GM04504 (cell line): ENCODE results near the gene DOCK9.
A peak's percentile ranks its signal among the peaks of the same experiment; 100 is the strongest.

ENCODE experiments used
- DNase-seq: peaks from one replicate; pipeline ENCODE4 v3.0.0-alpha.2; 2012; ENCODE audit warnings: low read depth

Gene DOCK9

GRCh38 chr13:98795220-98795619, 182.6 kb downstream of the DOCK9 start:
- no peak for DNase-seq

GRCh38 chr13:98794498-98794897, 183.4 kb downstream of the DOCK9 start:
- DNase-seq: no peak

- DNase-seq: no peak
Observed at GRCh38 chr13:98792785-98793495, 184.9 kb downstream of the DOCK9 start.

- DNase-seq: no peak
Observed at GRCh38 chr13:98792321-98792720, 185.5 kb downstream of the DOCK9 start.

- DNase-seq: no peak
Observed at GRCh38 chr13:98791611-98792010, 186.3 kb downstream of the DOCK9 start.

GRCh38 chr13:98787996-98788395, 189.9 kb downstream of the DOCK9 start:
- DNase-seq: no peak

GRCh38 chr13:98787173-98787572, 190.7 kb downstream of the DOCK9 start:
- DNase-seq: no peak

- DNase-seq: no peak
Observed at GRCh38 chr13:98786023-98786422, 191.8 kb downstream of the DOCK9 start.

- DNase-seq: no peak
Observed at GRCh38 chr13:98785405-98785804, 192.5 kb downstream of the DOCK9 start.

GRCh38 chr13:98784666-98785065, 193.2 kb downstream of the DOCK9 start:
- no peak for DNase-seq

GRCh38 chr13:98783856-98784478, 193.9 kb downstream of the DOCK9 start:
- DNase-seq: no peak

- DNase-seq: no peak
Observed at GRCh38 chr13:98782654-98783053, 195.2 kb downstream of the DOCK9 start.

- no peak for DNase-seq
Observed at GRCh38 chr13:98781905-98782304, 196.0 kb downstream of the DOCK9 start.

GRCh38 chr13:98781470-98781869, 196.4 kb downstream of the DOCK9 start:
- DNase-seq: no peak

- DNase-seq: no peak
Observed at GRCh38 chr13:98781045-98781444, 196.8 kb downstream of the DOCK9 start.

- no peak for DNase-seq
Observed at GRCh38 chr13:98780451-98780850, 197.4 kb downstream of the DOCK9 start.

- no peak for DNase-seq
Observed at GRCh38 chr13:98779695-98780094, 198.2 kb downstream of the DOCK9 start.

- DNase-seq: no peak
Observed at GRCh38 chr13:98778749-98779148, 199.1 kb downstream of the DOCK9 start.

GRCh38 chr13:98776644-98777043, 201.2 kb downstream of the DOCK9 start:
- DNase-seq: no peak

- DNase-seq: peak; percentile 51
Observed at GRCh38 chr13:98775844-98776598, 201.8 kb downstream of the DOCK9 start.

- no peak for DNase-seq
Observed at GRCh38 chr13:98775386-98775785, 202.5 kb downstream of the DOCK9 start.

- no peak for DNase-seq
Observed at GRCh38 chr13:98774776-98775175, 203.1 kb downstream of the DOCK9 start.

GRCh38 chr13:98773921-98774320, 203.9 kb downstream of the DOCK9 start:
- no peak for DNase-seq
